ENCODE results near the gene PSEN1.

Gene PSEN1

DNA sequence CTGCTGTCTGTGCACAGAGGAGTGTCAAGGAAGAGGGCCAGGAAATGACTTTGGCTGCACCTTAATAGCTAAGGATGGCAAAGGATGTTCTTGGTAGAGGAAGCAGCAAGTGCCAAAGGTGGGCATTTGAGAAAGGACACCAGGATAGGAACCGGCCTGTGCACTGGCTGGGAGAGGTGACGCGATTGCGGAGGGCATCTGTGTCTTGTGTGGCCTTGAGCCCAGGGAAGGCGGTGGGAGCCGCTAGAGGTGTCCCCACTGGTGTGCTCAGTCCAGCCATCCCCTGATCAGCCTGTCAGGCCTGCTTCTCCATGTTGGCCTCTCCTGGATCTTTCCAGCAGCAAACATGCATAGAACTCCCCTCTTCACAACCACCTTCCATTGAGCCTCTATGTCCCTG is 131.2 kb downstream of the PSEN1 start:
- no peak for DNase-seq (ENCODE audit: low read depth in 2 of 3, low spot score in 2 of 3)

DNA sequence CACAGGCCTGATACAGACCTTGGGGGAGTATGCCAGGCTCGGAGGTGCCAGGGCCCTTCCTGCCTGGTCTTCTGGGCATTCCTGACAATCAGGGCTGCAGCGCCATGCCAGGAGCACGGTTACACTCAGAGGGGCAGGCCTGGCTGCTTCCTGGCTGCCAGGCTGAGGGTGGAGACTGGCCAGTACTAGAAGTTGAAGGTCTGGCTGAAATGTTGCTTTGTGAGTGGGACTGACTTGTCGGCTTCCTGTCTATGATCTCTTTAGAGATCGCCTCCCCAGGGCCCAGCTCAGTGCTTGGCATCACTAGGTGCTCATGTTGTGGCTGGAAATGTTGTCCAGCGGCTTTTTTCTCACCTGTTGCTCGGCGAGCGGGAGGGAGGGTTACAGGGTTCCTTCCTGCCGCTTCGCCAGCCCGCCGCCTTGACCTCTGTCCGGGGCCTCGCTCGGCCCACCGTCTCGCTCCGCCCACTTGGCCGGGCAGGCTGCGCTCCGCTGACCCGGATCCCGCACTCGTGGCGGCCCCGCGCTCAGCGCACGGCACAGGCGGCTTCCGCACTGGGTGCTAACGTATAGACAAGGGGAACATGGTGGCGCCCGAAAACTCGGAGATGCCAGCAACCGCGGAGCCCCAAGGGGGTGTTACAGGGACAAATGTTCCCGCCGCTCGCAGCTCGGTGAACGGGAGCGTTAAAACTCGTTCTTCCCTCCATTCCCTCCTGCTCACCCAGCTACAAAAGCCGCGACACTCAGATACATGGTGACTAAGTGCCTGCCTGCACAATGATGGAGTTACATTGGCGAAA is 133.6 kb downstream of the PSEN1 start:
- DNase-seq (ENCODE audit: low read depth in 2 of 3, low spot score in 2 of 3): no peak

DNA sequence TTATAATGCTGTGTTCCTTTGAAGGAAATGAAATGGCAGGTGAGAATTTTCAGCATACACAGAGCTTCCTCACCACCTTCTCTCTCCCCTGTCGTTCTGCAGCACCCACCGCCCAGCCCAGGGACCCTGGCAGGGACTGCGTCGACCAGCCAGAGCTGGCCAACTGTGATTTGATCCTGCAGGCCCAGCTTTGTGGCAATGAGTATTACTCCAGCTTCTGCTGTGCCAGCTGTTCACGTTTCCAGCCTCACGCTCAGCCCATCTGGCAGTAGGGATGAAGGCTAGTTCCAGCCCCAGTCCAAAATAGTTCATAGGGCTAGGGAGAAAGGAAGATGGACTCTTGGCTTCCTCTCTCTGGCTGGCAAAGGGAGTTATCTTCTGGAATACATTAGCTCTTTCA is 136.1 kb downstream of the PSEN1 start:
- no peak for DNase-seq (ENCODE audit: low read depth in 2 of 3, low spot score in 2 of 3)

Measured in activated CD8-positive, alpha-beta memory T cell treated with anti-CD3 and anti-CD28 coated beads for 48 hours (primary cell).